Measurements from ENCODE around the gene ROPN1L.
"Not testable (repeated sequence)": the region's sequence is repeated elsewhere in the genome, so short reads cannot be mapped to it uniquely, and the experiment has no call there.

The ROPN1L gene

DNA sequence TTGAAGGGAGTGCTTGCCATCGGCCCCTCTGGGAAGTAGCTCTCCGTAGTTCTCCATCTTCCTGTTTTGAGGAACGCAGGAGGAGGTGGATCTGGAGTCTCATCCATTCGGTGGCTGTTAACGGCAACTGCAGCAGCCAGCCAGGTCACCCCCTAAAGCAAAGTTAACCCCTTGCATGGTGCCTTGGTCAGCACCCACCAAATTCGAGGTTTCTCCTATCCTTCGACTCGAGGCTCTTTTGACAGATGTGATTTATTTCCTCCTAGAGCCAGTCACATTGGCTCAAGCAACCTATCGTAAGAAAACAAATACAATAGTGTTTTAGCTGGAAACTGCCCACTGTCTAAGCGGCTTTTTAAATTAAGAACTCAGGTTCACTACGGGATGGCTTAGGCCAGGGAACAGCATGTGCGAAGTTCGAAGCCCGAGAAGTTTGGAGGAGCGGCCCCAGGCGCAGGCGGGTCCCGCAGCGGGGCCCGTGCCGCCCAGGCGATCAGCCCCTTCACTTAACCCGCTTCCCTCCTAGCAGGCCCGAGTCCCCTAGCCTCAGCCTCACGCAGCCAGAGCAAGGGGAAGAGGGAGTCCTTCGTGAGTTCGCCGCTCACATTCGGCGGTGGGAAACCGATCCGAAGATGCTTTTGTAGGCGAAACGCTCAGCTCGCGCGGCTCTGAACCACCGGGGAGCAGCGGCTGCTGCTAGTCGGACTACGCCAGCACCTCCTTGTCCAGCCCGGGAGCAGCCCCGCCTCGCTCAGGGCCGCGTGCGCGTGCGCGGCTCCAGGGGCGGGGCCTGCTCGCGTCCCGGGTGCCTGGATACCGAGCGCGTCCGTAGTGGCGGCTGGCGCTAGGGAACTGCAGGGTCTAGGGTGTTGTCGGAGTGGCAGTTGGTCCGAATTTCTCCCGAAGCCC, at the start of gene ROPN1L:
Gene ROPN1L (plus strand): TSS at position 797 of the 909 bp plus-strand sequence. CDS start 289 bp downstream, outside the sequence.
- DNase-seq, result peak; percentile 84

DNA sequence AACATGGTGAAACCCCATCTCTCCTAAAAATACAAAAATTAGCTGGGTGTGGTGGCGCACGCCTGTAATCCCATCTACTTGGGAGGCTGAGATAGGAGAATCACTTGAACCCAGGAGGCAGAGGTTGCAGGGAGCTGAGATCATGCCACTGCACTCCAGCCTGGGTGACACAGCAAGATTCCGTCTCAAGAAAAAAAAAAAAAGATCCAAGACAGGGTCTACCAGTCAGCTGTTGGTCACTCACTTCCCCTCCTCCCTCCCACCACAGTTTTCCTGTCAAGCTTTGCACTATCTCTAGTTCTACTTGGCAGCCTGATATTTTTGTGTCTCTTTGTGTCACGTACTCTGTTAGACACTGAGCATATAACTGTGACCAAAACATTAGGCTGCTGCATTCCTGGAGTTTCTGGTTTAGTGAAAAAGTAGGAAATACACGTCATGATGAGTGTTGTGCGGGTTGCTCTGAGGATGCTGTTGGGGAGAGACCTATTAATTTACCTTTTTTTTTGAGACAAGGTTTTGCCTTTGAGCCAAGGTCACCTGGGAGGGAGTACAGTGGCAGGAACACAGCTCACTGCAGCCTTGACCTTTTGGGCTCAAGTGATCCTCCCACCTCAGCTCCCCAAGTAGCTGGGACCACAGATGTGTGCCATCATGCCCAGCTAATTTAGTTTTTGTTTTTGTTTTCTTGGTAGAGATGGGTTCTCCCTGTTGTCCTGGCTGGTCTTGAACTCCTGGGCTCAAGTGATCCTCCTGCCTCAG, 48.9 kb upstream of the ROPN1L start:
- not testable (repeated sequence) for DNase-seq

DNA sequence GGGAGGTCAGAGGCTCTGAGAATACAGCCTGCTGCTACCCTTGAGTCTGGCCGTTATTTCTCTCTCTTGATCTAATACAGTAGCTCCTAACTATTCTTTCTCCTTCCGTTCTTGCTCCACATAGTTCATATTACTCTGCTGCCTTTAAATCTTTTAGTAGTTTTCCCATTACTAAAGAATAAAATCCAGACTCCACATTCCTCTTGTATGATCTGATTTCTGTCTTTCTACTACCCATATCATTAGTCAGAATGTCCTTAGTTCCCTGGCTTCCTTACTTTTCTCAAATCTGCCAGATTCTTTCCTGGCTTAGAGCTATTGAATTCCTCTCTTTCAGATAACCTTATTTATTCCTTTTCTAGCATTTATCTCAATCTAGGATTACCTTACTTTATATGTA, 48.2 kb upstream of the ROPN1L start:
- no peak for DNase-seq

DNA sequence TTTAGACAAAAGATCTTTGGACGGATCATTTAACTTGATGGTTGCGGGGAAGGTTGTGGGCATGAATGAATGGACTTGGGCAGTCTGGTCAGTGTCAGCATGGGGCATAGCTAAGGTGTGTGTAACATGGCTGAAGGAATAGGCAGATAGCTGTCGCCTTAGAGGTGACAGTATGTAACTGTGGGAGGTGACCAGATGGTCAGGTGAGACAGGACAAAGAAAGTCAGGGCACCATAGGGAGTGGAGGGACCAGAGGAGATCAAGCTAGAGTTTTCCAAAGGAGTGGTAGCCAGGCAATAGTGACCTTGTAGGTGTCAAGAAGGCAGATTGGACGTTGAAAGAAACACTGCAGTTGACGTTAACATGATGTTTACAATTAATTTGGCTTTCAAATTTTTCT, 45.1 kb upstream of the ROPN1L start:
- no peak for DNase-seq

DNA sequence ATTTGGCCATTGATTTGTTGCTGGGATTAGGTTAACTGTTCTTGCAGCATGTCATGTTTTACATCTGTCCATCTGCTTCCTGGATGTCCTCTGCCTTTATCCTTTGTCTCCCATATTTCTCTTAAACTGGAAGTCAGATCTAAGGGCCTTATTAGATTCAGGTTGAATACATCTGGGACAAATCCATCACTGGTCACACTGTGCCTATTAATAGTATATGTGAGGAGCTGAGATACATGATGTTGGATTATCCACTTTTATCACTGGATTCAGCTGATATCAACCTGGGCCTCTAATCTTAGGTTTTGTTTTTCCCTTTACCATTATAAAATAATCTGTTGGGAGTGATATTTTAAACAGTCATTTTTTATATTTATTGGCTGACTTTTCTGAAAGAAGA, 41.8 kb upstream of the ROPN1L start:
- DNase-seq, result no peak

DNA sequence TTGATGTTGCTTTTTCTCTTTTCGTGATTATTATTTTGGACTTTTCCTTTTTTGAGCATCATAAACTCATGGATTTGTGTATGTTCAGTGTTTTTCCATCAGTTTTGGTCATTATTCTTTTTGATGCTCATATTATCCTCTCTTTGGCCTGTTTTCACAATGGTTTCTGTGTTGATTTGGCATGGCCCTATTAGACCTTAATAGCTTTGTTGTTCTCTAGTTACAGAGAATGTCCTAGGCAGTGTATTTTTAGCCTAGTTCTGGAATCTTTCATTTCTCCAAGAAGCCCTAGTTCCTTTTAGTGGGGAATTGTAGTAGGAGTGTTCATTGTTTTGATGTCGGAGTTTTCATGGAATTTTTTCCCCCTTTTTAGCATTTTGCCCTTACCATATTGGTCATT, 41.3 kb upstream of the ROPN1L start:
- no peak for DNase-seq

DNA sequence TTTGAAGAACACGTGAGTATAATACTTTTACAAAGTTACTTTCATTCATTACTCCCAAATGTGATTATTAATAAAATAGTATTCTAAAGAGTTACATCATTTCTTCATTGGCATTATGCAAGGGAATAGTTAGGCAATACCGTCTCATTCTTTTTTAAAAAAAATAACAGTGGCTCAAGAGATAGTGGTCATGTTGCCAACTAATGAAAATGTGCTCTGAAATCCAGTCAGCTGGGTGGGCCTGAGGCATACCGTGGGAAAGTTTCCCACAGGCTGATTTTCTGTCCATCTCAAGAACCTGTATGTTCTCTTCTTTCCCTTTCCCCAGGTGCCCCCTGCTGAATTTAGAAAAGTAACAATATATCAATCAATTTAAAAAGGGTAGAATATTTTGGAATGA, 40.8 kb upstream of the ROPN1L start:
- DNase-seq, result no peak

DNA sequence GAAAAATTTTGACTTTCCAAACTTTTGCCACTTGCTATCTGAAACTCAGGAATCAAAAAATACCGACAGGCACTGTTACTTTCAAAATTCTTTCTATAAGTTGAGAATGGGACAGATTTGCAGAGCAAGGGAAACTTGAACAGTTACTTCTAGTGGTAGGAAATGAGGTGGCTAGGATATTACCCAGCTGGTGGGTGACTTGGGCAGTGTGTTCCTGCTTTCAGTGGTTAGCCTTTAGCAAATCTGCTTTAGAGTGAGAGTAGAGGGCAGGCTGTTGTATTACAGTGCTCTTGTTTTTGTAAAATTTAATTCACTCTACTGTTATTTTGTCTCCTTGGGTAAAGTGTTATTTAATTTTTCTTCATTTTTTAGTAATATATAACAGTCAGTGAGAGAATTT, 40.2 kb upstream of the ROPN1L start:
- no peak for DNase-seq

DNA sequence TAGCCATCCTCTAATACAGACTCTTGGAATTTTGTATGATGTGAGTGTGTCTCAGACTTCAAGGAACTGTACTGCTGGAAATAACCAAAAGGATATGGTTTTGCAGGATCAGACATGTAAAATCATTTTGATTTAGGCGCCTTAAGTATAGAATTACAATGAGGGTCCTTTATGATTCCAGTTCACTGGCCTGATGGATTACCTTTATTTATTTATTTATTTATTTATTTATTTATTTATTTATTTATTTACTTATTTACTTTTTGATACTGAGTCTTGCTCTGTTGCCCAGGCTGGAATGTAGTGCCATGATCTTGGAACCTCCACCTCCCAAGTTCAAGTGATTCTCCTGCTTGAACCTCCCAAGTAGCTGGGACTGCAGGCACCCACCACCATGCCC, 37.9 kb upstream of the ROPN1L start:
- DNase-seq, result no peak

DNA sequence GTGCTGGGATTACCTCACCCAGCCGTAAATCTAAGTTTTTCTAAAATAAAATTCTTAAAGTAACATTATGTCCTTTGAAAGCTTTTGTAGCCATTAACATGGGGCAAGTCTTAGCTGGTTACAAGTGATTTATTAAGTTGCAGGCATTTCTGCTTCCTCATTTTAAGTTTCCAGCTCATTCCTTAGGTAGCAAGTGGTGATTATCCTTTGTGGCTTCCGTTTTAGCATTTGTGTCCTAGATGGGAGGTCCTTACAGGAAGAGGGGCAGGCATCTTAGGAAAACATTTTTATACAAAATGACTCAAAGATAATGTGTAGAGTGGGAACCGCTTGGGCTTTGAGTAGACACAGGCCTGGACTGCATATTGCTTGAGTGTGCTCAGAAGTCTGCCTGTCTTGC, 35.0 kb upstream of the ROPN1L start:
- DNase-seq, result no peak

DNA sequence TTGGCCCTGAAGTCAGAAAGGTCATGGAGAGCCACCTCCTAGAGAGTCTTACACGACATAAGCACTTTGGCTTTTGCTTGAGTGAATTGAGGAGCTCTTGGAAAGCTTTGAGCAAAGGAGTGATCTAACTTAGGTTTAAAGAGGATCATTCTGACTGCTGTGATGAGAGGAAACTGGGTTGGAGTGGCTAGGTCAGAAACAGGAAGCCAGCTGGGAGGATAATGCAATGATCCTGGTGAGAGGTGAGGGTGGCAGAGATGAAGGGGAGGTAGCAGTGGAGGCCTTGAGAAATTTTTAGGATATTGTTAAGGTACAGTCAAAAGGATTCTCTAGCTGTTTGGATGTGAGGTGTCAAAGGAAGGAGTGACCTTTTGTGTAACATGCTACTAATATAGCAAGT, 32.2 kb upstream of the ROPN1L start:
- no peak for DNase-seq

DNA sequence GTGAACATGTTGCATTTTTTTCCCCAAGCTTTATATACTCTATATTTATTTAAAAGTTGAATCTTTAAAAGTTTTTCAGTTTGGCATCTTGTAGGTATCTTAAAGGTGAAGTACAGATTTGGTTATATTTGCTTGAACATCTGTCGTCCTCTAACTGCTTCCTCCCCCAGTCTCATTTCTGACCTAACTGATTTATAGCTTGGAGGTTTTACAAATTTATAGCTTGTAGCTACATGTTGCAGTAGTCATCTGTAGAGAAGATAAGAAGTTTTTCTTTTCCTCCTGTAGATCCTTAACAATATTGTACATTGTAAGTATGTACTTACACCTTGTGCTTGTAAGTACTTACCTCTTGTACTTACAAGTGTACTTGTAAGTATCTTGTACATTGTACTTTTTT, 31.0 kb upstream of the ROPN1L start:
- DNase-seq, result no peak

DNA sequence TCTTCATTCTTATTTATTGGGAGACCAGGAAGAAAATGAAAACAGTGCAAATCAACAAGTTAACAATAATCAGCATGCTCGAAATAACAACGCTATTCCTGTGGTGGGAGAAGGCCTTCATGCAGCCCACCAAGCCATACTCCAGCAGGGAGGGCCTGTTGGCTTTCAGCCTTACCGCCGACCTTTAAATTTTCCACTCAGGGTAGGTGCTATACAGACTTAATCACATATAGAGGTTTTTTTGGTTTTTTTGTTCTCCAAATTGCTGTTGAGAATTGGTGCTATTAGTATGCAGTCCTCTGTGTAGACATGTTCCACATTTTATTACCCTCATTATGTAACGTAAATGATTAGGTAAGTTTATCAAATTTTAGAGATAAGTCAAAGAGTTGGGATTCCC, 30.3 kb upstream of the ROPN1L start:
- DNase-seq, result no peak

DNA sequence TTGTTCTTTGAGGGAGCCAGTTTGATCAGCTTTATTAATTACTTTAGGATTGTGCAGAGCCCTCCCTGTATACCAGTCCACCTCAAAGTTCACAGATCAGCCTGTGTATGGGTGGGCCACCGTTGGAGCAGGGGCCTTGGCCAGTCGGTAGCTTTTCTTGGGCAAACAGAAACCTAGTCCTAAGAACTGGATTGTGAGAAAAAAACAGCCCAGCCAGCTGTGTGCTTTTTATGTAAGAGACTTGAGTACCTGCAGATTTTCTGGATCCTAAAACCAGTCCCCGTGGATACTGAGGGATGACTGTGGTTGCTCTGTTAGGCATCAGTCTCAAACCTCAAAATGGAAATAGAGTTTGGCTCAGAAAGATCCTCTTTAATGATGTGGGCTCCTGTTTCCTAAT, 24.8 kb upstream of the ROPN1L start:
- DNase-seq, result no peak

DNA sequence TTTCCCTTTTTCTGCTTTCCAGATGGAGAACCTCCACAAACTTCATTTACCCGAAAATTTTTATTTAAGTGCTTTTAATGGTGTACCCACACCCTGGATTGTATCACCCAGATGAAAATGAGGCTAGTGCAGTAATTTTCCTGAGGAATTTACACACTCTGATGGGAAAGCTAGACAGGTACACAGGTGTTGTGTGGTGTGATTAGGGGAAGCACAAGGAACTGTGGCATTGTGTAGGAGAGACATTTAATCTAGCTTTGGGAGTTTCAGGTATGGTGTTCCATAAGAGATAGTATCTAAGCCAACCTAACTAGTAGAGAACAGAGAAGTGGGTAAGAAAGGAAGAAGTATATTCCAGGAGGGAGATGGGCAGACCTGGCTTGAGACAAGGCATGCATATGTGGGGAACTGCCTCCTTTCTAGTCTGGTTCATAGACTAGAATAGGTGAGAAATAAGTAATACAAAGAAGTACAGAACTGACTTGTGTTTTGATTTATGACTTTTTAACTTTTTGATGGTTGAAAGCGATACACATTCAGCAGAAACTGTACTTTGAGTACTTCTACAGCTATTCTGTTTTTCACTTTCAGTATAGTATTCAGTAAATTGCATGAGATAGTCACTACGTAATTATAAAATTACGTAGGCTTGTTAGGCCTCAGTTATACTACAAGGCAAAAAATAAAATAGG, 22.9 kb upstream of the ROPN1L start:
- DNase-seq, result no peak

DNA sequence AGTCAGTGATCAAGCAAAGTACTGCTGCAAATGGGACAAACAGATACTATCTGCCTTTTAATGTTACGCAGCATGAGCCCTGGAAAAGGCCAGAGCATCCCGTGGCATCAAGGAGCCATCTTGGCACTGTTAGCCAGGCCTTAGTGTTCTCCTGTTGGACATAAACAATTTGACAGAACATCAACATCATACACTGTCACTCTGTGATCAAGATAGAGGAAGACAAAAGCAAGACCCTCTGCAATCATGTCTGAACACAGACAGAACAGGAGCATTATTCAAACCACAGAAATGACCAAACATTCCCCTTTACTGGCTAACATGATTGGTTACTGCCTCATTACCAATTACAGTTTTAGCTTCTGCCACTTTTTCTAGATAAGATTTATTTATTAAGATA, 21.2 kb upstream of the ROPN1L start:
- DNase-seq, result no peak

DNA sequence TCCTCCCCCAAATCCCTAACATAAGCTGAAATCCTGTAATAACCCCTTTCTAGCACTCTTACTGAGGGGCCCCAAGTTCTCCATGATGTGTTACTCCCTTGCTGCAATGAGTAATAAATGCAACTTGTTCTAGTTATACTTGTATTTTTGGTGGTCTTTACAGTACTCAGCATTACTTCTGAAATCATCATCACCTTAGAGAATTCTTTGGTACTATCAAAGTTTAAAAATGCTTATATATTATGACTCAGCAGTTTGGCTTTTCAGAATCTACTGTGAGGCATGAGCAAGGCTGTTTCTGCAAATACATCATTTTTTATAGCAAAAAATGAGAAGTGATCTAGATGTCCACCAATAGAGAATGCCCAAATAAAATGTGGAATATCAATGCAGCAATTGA, 20.7 kb upstream of the ROPN1L start:
- DNase-seq, result no peak

DNA sequence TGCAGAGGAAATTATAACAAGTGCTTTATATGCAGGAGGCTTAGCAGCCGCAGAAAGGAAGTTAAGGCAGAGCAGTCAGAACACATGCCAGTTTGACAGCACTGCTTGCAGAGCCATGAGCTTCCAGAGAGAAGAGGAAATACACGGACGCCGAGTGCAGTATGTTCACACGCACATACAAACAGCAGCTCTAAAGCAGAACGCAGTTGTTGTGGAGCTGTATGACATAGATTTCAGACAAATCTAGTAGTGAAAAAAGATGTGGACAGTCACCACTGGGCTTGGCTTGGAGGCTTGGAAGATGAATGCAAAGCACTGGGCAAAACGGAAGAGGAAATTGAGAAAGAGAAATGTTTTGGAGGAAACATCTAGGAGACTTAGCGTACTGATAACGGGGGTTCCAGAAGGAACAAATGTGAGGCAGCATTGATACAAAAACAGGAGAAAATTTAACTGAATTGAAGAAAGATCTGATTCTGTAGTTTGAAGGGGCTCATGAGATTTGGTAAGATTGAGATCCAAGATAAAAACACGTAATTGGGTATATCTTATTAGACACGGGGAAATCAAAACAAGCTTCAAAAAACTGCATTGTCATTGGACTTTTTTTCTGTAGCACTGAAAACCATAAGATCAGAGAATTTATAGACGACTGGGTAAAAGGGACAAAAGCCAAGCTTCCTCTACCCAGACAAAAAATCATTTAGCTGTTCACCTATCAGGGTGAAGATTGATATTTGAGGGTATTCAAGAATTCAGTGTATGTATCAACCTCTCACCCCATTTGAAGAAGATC, 19.6 kb upstream of the ROPN1L start:
- DNase-seq, result no peak

DNA sequence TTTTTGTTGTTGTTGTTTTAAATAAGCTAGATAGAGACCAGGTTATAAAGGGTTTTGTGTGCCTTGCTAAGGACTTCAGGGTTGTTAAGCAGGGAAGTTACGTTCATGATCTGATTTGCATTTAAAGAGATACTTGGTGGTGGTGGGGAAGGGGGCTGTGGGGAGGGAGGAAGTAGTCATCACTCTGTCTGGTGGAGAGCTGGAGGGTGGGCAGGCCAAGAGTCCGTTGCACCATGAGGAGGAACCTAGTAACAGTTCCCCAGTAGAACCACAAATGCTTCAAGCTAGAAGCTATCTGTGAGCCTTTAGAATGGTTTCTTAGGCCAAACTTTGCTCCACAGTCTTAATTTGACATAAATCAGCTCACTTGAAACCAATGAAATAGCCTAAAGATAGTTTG, 18.7 kb upstream of the ROPN1L start:
- DNase-seq, result no peak

DNA sequence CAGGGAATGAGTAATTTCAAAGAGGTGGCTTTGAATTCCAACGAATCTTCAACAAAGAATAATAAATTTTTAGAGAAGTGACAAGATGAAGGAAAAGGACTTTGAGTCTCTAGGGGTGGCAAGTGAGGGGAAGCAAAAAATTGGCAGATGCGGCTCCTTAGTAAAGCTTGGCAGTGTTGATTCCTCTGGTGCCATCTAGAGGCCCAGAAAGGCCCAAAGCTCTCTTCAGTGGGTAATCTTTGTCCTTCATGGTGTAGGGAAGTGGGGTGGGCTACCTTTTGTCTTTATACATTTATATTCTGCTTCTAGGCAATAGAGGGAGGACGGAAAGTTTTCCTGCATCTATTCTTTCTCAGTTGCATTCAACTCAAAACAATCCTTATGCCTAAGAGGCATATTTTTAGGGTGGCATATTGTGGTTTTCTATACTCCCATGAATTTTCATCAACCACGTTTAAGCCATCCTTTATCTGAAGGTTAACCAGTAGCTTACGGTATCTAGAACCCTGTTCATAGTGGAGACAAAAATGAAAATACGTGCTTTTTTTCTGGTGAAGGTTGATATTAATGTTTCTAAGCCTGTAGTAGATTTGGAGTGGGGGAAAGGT, 17.5 kb upstream of the ROPN1L start:
- DNase-seq, result no peak

DNA sequence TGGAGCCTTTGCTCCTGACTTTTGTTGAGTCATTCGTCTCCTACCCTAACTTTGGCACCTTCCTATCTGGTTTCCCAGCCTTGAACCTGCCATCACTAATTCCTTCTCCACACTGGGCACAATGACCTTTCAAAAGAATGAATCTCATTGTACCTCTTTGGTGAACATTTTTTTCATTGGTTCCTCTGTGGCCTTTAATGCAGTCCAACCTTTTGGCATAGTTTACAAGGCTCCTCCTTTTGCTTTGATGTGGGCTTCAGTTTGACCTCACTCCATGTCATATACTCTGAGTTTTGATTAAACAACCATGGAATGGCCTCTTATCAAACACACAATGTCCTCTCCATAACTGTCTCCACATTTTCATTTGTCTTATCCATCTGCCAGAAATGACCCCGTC, 14.5 kb upstream of the ROPN1L start:
- DNase-seq, result no peak

DNA sequence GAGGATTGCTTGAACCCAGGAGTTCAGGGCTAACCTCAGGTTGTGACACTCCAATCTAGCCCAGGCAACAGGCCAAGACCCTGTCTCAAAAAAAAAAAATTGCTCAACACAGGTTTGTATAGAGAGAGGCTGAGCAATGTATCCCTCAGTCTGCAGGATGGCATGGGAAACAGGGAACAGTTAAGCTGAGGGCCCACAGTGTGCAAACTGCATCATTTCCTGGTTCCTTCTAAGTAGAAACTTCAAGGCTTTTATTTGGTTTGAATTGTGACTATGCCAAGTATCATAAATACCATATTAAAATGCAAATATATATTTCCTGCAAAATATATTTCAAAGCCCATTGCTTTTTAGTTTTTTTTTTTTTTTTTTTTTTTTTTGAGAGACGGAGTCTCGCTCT, 13.7 kb upstream of the ROPN1L start:
- no peak for DNase-seq
